Pancreas (tissue), 10 donors: Measurements from ENCODE around the gene ATG5. TPM values are rescaled to one million over a fixed set of nuclear protein-coding genes. Genes with fewer than 3 reads are reported as not detected.

Experiments
- ATAC-seq, 4 donors: fragments of 200-7000 bp; cut with Tn5 transposase; one replicate each; pipeline versions ENCODE4 v1.8.0 to v1.9.1; 2020; ENCODE audit warnings: mild to moderate bottlenecking in 4 of 4, moderate library complexity in 4 of 4
- DNase-seq, 6 donors: peaks; one replicate each; pipeline ENCODE4 v3.0.0-alpha.2; 2020
- FAIRE-seq: peaks from 2 replicates; lab custom pipeline; 2012; peaks lifted over from hg19 to GRCh38; lab: Jason Lieb, UNC
- H3K27ac ChIP-seq, 4 donors: fragments of 200-600 bp; sonication (generic); 1 replicate in 3 of 4; 2 replicates in 1 of 4; pipeline versions ENCODE4 v1.5.0 to v1.8.0; 2020
- H3K27me3 ChIP-seq, 4 donors: fragments of 200-600 bp; one replicate each; pipeline ENCODE4 v1.8.0; 2021
- H3K36me3 ChIP-seq, 3 donors: fragments of 200-600 bp; sonication (generic) in 1 of 3; one replicate each; pipeline versions ENCODE4 v1.5.0 to v1.8.0; 2020 to 2021
- H3K4me1 ChIP-seq, 3 donors: fragments of 200-600 bp; one replicate each; pipeline ENCODE4 v1.8.0; 2021
- H3K4me3 ChIP-seq, 4 donors: fragments of 200-600 bp; sonication (generic) in 2 of 4; one replicate each; pipeline versions ENCODE4 v1.5.0 to v1.8.0; 2020 to 2021
- H3K9me3 ChIP-seq, 4 donors: fragments of 200-600 bp; one replicate each; pipeline ENCODE4 v1.8.0; 2021
- CTCF ChIP-seq, 4 donors: fragments of 200-600 bp; sonication (generic) in 3 of 4; IDR thresholded peaks; one replicate each; pipeline versions ENCODE4 v1.5.0 to v1.8.0; 2021; ENCODE audit warnings: antibody characterized with exemption in 4 of 4
- WGBS, 2 donors: extraction: QIAGEN DNeasy Blood & Tissue Kit; methylation state at CpG; one replicate each; pipeline ENCODE4 v1.1.7; 2013; 5-methylcytosine and 5-hydroxymethylcytosine counted together
- intact Hi-C, 3 donors: fragments of 100-400 bp; cut with DNase I; formaldehyde crosslinking; loops; one replicate each; pipeline versions ENCODE4 v1.11.1 to v1.14.2; 2022
- polyA plus RNA-seq, 2 donors: library from polyadenylated mRNA; stranded (reverse); fragments of 200-250 nt; gene quantifications; one replicate each; pipeline ENCODE4 v1.2.3, GENCODE V29; 2013
- total RNA-seq, 6 donors: library from RNA; stranded (reverse); fragmentation: NEBNext Ultra II Directional in 4 of 6; extraction: Animal tissue kit (Norgen Biotek cat#: 25700) in 4 of 6; gene quantifications; one replicate each; pipeline versions ENCODE4 v1.2.1 to v1.2.4, GENCODE V29; 2021 to 2023
- donor health status: healthy with polysubstance abuse.
- donor health status: DM: no; HTN: no; CAD: no; lungs with moderate emphysema.
- donor health status: DM: no; HTN: no; CAD: no.
- donor health status: control.
- donor health status: control.
- donor health status: Bipolar disorder and iron deficiency.
- donor health status: DM: yes; HTN: yes; CAD: no.
- donor health status: DM: no; HTN: no; CAD: no.
- donor health status: DM: no; HTN: no; CAD: no.
- donor health status: DM: yes; HTN: yes; CAD: no.

The ATG5 gene
- total and polyA plus RNA-seq, 8 donors: 8.2 to 15.7 (median 10.8) TPM

- intact Hi-C loops: no loop called here
- FAIRE-seq (no peak), DNase-seq (no peak), ATAC-seq (no peak)
- H3K4me3 ChIP-seq: no peak overlapping the region
- no peaks in the 10 kb centered on the region for H3K9me3 ChIP-seq
- H3K4me1 ChIP-seq: no peaks in the 10 kb centered on the region
- no peak for TF ChIP-seq CTCF (IDR thresholded peaks at IDR 0.05)
- H3K27me3 ChIP-seq: no peaks in the 10 kb centered on the region
- peaks cover 0 to 6% (median 2%) of the 10 kb centered on the region in 3 donors for H3K36me3 ChIP-seq
- no peak overlapping the region for H3K27ac ChIP-seq
- WGBS, 2 donors: 83 to 93% methylated on average over 2 of the region's 2 CpGs
These were observed 43.9 kb downstream of the ATG5 start for GRCh38 chr6:106281661-106282060.

- peaks cover 0 to 6% (median 2%) of the 10 kb centered on the region in 3 donors for H3K36me3 ChIP-seq
- DNase-seq (no peak), FAIRE-seq (no peak), ATAC-seq (no peak)
- H3K27me3 ChIP-seq: no peaks in the 10 kb centered on the region
- no peak overlapping the region for H3K27ac ChIP-seq
- no peak overlapping the region for H3K4me3 ChIP-seq
- H3K9me3 ChIP-seq: no peaks in the 10 kb centered on the region
- H3K4me1 ChIP-seq: no peaks in the 10 kb centered on the region
- intact Hi-C loops: no loop called here
- TF ChIP-seq CTCF (IDR thresholded peaks at IDR 0.05): no peak
These were observed 44.5 kb downstream of the ATG5 start for GRCh38 chr6:106281088-106281487.

- intact Hi-C loops: no loop called here
- no peak for DNase-seq
- Histone ChIP-seq H3K27me3 (no peaks in the 10 kb centered on the region), H3K27ac (no peak overlapping the region), H3K4me3 (peak overlapping the region in 1 of 4 donors; percentile 1), H3K36me3 (peaks cover 0 to 6% (median 2%) of the 10 kb centered on the region in 3 donors), H3K9me3 (no peaks in the 10 kb centered on the region), H3K4me1 (no peaks in the 10 kb centered on the region)
- no peak for ATAC-seq
- no peak for FAIRE-seq
- TF ChIP-seq CTCF (IDR thresholded peaks at IDR 0.05): no peak
- WGBS, 2 donors: 74 to 89% methylated on average over 1 of the region's 1 CpG
These were observed 46.4 kb downstream of the ATG5 start for GRCh38 chr6:106279179-106279578.

GRCh38 chr6:106275692-106276091 lies 49.9 kb downstream of the ATG5 start:
- H3K4me1 ChIP-seq: peaks cover 0 to 7% (median 0%) of the 10 kb centered on the region in 3 donors
- FAIRE-seq: no peak
- peaks cover 0 to 6% (median 2%) of the 10 kb centered on the region in 3 donors for H3K36me3 ChIP-seq
- no peak for DNase-seq
- H3K9me3 ChIP-seq: no peaks in the 10 kb centered on the region
- 88 to 89% methylated on average over 5 of the region's 5 CpGs for WGBS, 2 donors
- ATAC-seq: no peak
- TF ChIP-seq CTCF (IDR thresholded peaks at IDR 0.05): no peak
- no peaks in the 10 kb centered on the region for H3K27me3 ChIP-seq
- intact Hi-C loops: no loop called here
- no peak overlapping the region for H3K4me3 ChIP-seq
- H3K27ac ChIP-seq: no peak overlapping the region

GRCh38 chr6:106273087-106273486 lies 52.5 kb downstream of the ATG5 start:
- Histone ChIP-seq H3K4me1 (peaks cover 0 to 7% (median 0%) of the 10 kb centered on the region in 3 donors), H3K36me3 (no peaks in the 10 kb centered on the region), H3K27me3 (no peaks in the 10 kb centered on the region), H3K4me3 (no peak overlapping the region), H3K9me3 (no peaks in the 10 kb centered on the region), H3K27ac (no peak overlapping the region)
- intact Hi-C loops: no loop called here
- DNase-seq (no peak), FAIRE-seq (no peak), ATAC-seq (no peak)
- no peak for TF ChIP-seq CTCF (IDR thresholded peaks at IDR 0.05)
- WGBS, 2 donors: 77 to 82% methylated on average over 1 of the region's 1 CpG
